Activated CD4-positive, alpha-beta T cell treated with anti-CD3 and anti-CD28 coated beads for 4 hours (primary cell): ENCODE data around the gene GNAT1.

Source experiments
- DNase-seq, 2 donors: peaks; one replicate each; pipeline ENCODE4 v3.0.0-alpha.2; 2020

Gene GNAT1

DNA sequence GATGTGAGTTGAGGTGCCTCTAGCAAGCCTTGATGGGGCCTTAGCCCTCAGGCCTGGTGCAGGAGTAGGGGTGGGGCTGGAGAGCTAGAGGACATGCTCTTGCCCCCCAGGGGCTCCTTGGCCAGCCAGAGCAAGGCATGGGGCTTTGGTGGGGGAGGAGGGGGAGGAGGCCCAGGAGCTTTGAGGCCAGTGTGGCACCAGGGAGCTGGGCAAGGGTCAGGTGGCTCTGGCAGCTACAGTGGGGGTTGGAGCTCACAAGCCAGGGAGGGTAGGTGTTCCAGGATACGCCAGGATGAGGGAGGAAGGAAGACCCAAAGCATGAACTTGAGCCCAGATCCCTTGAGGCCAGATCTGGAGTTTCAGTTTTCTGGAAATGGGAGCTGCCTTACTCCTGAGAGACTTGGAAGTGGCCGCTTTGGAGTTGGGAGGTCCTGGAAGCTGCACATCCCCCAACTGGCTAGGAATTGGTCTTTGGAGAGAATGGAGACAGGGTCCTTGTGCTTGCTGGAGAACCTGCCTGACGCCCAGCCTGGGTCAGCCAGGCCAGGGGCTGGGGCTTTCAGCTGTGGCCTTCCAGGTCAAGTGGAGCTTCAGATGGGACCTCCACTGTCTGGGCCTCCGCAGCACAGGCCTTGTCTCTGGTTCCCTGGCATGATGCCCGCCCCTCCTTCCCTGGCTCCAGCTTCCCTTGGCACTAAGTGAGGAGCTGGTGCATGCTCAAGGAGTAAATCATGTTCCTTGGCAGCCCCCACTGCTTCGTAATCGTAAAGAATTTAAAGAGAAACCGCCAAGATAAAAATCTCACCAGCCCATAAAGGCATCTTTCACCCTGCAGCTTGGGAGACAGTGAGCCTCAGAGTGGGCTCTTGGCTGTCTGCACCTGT, 27.6 kb upstream of the GNAT1 start:
- DNase-seq: no peak

DNA sequence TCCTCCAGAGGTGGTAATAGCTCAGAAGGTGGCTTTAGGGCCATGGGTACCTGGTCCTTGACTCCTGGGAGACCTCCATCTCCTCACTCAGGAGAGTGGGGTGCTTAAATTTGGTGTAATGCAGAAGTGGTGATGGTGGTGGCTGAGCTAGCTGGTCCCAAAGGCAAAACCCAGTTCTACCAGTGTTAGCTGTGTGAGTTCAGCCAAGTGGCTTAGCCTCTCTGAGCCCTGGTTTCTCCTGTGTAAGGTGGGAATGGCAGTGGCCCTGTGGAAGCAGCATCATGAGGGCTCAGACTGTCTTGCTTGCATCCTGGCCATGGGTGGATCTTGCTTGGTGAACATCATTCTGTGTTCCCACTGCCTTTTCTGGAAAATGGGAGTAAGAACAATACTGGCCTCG, 26.9 kb upstream of the GNAT1 start:
- DNase-seq: no peak

DNA sequence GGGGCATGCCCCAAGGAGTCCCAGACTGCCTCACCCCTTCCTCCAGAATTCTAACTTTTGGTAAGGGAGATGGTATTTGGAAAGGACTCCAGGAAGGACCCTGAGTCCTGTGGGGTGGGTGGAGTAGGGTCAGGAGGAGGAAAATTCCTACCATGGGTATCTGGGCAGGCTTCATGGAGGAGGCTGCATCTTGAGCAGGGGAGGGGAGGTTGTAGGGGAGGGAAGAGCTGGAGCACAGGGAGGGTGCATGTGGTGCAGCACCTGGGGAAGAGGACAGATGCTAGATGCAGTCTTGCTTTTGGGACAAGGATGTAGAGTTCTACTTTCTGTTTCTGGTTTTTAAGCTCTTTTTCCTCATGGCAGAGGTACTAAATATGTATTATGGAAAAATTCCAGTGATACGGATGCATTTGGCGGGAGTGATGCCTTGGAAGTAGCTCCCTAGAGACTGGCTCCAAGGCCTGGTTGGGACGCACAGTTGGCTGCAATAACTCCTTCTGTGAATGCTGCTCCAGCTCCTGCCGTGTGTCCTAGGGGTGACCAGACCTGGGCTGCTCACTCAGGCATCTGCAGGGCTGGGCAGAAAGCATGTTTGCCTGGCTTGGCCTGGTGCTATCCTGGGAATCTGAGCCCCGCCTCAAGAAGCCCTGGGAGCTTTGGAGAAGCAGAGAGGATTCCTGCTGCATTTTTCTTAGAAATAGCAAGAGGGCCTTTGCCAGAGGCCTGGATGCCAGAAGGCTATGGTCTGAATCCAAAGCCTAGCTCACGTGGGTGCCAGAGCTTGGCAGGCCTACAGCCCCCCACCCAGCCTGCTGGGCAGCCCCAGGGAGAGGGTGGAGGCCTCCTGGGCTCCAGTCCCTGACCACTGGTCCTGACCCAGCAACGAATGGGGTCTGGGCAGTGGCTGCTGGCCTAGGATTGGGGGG, 26.2 kb upstream of the GNAT1 start:
- DNase-seq: no peak

DNA sequence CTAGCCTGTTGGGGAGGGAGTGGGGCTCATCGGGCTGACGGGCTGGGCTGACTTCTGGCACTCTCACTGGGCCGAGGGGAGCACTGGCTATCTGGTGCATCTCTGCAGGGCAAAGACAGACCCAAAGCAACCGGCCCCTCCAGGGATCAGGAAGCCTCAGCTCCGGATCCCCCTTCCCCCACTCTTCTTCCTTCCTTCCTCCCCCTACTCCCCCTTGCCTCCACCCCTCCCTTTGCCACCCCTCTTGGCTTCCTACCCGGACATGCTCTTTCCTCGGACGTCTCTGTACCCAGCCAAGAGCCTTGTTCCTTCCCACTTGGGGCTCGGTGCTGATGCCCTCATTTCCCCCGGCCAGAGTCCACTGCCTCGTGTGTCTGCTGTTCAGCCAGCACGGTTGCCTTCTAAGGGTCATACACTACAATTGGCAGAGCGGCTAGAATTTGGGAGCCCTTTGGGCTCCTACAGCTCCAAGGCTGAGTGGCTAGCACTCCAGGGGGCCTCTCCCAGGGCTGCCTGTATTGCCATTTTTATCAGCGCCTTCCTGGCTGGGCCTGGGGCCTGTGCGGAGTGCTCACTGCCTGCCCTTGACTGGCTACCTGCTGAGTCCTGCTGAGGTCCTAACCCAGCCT, 25.4 kb upstream of the GNAT1 start:
- DNase-seq: no peak

DNA sequence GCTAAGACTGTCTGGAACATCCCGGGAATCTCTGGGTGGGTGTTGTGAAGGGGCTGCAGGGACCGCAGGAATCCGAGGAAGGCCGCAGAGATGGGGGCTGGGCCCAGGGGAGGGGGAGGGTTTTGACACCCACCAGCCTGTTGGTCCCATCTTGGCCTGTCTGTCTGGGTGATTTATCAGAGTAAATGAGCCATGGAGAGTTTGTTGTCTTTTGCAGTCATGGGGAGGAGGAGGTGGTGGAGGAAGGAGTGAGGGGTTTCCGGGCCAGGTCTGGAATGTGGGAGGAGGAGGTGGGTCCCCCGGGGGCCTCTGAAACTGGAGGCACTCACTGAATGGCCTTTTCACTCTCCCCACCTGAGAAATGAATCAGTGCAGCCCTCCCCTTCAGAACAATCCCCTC, 24.8 kb upstream of the GNAT1 start:
- no peak for DNase-seq

DNA sequence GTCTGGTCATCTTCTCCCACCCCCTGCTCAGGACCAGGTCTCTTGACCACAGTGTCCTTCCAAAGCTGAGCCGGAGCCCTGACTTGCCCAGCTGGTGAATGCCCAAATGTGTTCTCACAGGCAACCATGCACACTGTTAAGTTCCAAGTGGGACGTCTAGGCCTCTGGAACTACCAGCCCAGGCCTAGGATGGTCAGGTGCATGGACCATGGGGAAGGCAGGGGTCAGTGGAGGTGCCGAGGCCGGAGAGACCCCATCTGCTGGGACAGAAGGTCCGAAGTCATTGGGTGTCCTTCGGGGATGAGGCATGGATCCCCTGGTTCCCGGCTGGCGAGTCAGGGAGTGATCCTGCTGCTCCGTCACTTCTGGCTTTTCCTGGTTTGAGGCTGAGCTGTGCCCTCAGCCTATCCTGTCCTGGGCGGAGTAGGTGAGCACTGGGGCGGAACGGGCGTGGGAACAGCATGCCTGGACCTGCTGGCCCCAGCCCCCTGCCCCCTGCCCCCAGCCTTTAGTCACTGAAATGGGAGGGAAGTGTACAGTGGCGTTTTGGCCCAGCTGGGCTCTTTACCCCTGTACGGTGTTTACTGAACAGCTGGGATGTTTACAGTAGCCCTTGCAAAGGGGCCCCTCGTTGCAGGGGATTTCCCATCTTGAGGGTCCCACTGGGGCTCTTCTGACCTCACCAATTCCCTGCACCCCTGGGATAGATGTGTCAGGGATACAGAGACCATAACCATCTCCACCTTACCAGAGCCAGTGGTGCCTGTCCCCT, 24.2 kb upstream of the GNAT1 start:
- DNase-seq: no peak

DNA sequence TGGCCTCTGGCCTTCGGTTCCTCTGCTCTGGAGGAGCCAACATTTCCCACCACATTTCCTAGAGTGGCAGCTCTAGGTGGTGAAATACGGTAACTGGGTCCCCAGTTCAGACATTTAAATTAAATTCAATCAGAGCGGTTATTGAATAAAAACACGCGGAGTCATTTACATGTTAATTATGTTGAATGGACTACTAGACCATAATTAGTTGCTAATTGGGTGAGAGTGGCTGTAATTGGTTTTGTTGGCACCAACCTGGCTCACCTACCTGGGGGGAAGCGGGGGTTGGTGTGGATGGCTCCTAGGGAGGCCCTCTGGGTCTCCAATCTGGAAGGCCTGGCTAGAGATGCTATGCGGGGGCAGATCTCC, 23.6 kb upstream of the GNAT1 start:
- no peak for DNase-seq

DNA sequence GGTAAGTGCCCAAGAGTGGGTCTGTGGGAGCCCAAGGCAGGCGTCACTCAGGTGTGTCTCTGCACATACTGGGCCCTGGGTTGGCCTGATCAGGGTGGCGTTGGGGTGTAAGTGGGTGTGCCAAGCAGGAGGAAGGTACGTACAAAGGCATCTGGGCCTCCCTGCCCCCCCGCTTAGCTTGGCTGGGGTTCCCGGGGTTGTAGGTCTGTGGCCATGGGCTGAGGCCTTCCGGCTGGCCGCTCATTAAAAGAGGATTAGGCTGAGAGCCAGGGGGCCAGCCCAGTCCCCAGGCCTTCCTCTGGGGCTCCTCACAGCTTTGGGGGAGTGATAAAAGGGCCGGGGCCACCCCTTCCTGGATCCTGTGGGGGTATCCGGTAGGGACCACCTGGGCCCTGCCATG, 23.0 kb upstream of the GNAT1 start:
- no peak for DNase-seq

DNA sequence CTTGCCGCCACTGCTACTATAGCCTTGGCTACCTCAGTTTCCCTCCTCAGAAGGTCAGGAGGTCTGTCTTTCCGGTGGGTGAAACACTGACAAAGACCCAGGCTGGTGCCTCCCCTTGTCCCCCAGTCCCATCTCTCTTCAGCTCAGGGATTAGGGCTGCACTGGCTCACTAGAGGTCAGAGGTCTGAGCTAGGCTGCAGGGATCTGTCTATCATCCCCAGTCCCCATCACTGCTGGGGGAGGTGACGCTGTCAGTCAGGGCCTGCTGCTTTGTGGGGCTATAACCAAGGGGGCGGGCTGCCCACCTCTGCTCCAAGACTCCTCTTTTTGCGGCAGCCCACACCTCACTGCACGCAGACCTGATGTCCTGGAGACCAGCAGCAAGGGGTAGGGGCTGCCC, 22.6 kb upstream of the GNAT1 start:
- DNase-seq: no peak

DNA sequence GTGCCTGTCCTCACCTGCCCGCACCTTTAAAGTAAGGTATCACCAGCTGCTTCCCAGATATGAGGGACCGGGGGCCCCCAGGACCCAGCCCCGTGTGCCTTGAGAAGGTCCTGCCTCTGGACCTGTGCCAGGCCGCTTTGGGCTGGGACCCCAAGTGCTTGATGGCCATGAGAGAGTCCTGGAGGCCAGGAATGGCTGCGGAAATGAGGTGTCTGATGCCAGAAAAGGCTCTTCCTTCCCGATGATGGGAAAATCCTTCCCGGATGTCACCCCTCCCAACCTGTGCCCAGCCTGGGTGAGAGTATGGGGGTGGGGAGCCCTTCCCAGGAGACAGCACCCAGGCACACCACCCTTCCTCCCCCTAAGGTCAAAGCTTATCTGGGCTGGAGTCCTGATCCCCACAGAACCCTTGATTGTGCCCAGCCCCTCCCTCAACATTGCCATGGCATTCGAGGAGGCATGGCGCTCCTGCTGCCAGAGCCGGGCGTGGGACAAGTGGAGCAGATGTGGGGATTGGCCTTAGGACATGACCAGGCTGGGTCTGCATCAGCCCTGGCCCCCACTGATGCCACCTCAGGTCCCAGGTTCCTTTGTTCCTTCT, 22.1 kb upstream of the GNAT1 start:
- DNase-seq: no peak

DNA sequence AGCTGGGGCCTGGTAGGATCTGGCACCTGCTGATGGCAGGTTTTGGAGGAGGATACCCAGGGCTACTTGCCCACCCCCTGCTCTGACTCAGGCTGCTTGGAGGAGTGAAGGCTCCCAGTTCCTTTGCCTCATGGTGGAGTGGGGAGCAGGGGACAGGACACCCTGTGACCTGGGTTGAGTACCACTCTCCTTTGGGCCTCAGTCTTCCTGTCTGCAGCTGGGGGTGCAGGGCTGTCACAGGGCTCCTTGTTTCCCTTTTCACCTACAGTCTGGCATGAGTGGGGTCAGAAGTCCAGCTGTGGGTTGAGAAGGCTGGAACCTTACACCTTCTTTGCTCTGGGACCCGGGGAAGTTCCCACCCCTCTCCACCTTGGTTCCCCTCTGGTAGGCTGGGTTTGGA, 21.6 kb upstream of the GNAT1 start:
- DNase-seq: no peak

DNA sequence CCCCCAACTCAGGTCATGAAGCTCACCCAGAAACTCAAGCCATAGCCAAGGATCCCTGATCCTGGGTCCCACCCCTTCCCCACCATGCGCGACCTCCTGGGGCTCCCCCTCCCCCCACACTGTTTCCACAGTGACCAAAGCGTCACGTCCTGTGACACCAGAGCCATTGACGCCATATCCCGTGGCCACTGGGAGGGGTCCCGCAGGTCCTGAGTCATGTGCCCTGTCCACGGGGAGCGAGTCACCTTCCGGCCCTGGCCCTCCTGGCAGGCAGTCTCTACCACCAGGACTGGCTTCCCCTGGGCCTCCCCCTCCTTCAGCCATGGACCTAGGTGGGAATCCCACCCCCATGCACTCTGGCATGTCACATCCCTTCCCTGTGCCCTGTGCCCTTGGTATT, 20.7 kb upstream of the GNAT1 start:
- no peak for DNase-seq

DNA sequence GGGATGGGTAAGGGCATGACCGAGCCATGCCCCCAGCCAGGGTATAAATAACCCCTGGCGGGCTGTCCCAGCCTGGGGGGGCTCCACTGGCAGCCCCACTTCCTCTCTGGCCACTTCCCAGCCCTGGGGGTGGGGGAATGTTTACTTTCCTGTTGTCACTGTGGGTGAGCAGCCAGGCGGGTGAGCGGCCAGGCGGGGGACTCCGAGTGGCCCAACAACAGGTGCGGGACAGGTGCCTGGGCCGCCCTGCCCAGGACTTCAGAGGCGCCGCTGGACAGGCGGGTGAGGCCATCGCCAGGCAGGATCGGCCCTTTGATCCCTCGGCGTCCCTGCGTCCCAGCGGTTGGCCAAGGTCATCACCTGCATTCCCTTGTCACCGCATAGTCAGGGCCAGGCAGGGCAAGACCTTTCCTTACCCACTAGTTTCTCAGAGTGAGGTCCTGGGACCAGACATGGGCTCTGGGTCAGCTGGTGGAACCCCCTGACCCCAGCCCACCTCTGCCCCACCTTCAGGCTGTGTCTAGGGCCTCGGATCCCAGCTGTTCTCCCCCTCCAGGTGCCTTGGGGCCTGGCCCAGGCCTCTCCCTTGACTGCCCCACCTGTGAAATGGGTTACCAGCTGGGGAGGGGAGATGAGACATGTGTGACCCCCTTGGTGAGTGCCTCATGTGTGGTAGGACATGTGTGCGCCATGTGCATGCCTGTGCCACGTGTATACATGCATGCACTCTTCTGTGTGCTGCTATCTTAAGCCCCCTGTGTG, 19.7 kb upstream of the GNAT1 start:
- no peak for DNase-seq

DNA sequence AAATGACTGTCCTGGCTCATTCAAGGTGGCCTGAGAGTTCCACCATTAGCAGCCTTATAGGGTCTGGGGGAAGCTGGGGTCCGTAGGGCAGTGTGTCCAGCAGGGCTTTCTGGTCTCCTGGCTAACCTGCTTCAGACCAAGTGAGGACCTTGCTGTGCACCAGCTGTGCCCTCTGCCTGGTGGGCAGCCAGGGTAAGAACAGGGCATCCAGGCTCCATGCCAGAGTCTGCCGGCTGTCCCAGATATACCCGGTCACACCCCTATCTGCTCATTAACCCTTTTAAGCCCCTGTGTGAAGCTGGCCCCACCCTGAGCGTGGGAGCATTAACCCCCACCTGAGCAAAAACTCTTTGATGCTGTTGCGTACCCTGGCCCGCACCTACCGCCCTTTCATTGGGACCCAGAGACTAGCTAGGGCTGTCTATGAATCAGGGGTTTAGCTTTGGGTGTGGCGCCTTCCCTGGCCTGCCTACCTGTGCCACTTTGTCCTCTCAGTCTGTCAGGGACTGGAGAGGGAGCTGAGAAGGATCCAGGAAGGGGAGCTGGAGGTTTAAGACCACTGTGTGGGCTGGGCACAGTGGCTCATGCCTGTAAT, 18.7 kb upstream of the GNAT1 start:
- no peak for DNase-seq

DNA sequence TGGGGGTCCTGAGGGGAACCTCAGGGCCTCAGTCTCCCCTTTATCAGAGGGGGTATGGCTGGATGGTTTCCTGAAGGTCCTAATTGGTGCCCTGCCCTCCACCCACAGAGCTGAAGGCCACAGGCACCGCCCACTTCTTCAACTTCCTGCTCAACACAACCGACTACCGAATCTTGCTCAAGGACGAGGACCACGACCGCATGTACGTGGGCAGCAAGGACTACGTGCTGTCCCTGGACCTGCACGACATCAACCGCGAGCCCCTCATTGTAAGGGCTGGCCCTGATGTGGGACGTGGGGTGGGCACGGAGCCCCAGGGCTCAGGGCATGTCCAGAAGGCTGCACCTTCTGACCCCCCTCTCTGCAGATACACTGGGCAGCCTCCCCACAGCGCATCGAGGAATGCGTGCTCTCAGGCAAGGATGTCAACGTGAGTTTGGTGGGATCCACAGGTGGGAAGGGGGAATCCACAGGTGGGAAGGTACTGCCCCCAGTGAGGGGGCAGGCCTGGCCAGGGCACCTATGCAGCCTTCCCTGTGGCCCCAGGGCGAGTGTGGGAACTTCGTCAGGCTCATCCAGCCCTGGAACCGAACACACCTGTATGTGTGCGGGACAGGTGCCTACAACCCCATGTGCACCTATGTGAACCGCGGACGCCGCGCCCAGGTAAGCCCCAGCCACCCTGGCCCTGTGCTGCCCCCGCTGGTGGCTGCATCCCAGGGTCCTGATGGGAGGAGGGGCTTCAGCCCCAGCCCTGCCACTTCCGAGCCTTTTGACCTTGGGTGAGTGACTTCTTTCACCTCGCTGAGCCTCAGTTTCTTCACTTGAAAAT, 17.5 kb upstream of the GNAT1 start:
- no peak for DNase-seq

DNA sequence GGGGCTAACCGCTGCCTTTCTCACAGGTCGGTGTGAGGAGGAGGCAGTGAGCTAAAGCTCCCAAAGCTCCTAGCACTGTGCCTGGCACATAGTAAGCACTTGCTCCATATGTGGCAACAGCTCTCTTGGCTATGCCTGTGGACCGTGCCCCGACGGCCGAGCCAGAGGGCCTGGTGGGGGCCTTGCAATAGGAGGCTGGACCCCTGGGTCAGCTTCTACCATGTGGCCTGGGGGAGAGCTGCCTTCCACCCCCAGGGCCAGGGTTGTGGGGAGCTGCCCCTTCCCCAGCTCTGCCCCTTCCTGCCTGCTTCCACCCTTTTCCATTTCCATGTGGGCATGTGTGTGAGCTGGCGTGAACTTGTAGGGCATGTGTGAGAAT, 16.9 kb upstream of the GNAT1 start:
- no peak for DNase-seq

DNA sequence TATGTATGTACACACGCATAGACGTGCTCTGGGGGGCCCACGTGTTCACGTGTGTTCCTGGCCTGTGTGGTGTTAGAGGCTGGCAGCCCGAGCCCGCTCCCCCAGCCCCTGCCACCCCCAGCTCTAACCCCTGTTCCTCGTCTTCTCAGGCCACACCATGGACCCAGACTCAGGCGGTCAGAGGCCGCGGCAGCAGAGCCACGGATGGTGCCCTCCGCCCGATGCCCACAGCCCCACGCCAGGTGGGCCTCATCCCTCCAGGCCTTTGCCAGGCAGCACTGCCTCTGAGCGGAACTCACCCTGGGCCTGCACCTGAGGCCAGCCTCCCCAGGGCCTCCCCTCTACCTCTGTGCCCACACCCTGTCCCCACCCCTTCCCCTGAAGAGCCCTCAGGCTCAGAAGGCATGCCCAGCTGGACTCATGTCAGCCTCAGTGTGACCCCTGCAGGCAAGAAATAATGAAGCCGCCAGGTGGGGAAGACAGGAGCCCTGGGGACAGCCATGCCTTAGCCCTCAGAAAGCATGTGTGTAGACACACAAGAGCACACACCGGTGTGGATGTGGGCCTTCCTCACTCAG, 16.4 kb upstream of the GNAT1 start:
- DNase-seq: no peak

DNA sequence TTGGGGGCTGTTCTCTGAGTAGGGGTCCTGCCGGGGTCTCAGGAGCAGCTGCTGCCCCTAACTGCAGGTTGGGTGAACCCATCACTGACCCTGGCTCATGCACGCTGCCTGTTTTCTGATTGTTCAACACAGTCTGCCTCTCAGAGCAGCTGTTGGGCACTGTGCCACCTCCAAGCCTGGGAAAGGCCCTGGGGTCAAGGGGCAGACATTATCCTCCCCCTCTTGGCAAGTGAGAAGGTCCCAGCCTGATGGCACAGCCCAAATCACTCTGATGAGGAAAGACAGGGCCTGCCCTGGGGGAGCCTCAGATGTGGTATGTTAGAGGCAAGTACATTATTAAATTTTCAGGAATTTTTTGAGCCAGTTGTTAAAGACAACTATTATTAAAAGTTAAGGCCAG, 14.1 kb upstream of the GNAT1 start:
- no peak for DNase-seq

DNA sequence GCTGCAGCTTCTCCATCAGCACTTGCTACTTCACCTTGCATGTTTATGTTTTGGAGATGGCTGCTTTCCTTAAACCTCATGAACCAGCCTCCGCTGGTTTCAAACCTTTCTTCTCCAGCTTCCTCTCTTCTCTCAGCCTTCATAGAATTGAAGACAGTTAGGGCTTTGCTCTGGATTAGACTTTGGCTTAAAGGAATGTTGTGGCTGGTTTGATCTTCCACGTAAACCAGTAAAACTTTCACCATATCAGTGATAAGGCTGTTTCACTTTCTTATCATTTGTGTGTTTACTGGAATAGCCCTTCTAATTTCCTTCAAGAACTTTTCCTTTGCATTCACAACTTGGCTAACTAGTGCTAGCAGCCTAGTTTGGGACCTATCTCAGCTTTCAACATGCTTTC, 11.7 kb upstream of the GNAT1 start:
- DNase-seq: no peak

DNA sequence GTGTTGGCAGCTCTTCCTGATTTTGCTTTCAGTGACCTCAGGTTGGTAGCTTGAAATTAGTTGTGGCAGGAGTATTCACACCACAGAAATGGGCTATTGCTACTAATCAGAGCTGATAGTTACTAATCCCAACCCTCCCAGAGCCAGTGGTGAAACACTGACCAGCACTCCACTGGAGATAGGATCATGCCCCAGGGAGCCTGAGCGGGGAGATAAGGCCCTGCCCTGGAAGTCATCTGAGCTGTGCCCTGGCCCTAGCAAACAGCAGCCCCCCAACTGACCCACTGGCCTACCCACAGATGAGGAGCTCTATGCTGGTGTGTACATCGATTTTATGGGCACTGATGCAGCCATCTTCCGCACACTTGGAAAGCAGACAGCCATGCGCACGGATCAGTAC, 9.4 kb upstream of the GNAT1 start:
- no peak for DNase-seq
